ENCODE results near the gene PI4KA.

GRCh38 chr22:20729194-20729593, 129.4 kb downstream of the PI4KA start:
- TF ChIP-seq CTCF (IDR thresholded peaks at IDR 0.05) (no peak), EZH2phosphoT487 (IDR thresholded peaks at IDR 0.05) (no peak)

Measured in neural progenitor cell (in vitro differentiated cells).